ENCODE measurements around the gene IKZF4. TPM values are rescaled to one million over a fixed set of nuclear protein-coding genes. Genes with fewer than 3 reads are reported as not detected.
A peak's percentile ranks its signal among the peaks of the same experiment; 100 is the strongest.

The IKZF4 gene
- total RNA-seq, 2 donors from 2014 or later, result 2.6 to 3.9 TPM

DNA sequence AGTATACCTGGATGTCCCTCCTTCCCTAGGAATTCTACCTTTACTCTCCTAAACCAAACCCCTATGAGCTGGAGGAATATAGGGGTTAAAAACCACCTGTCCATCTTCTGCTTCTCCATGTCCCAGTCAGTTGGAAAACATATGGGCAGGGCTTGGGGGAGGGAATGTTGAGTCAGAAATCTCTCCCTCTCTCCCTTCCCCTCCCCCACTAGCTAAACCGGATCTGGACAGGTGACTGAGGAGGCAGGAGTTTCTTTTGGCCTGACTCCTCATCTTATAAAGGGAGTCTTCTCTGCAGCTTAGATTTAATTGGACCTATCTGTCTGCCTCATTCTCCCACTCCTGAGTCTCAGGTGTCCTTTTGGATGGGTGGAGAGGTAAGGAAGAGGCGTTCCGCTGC lies 65.3 kb downstream of the IKZF4 start:
- Histone ChIP-seq H3K4me1 (peaks cover 0 to 10% of the 10 kb centered on the region in 2 donors), H3K36me3 (no peaks in the 10 kb centered on the region), H3K9me3 (no peaks in the 10 kb centered on the region), H3K4me3 (no peak overlapping the region), H3K27ac (no peak overlapping the region), H3K27me3 (no peaks in the 10 kb centered on the region)
- DNase-seq (ENCODE audit: low spot score), result no peak
- TF ChIP-seq, protein P1, sequence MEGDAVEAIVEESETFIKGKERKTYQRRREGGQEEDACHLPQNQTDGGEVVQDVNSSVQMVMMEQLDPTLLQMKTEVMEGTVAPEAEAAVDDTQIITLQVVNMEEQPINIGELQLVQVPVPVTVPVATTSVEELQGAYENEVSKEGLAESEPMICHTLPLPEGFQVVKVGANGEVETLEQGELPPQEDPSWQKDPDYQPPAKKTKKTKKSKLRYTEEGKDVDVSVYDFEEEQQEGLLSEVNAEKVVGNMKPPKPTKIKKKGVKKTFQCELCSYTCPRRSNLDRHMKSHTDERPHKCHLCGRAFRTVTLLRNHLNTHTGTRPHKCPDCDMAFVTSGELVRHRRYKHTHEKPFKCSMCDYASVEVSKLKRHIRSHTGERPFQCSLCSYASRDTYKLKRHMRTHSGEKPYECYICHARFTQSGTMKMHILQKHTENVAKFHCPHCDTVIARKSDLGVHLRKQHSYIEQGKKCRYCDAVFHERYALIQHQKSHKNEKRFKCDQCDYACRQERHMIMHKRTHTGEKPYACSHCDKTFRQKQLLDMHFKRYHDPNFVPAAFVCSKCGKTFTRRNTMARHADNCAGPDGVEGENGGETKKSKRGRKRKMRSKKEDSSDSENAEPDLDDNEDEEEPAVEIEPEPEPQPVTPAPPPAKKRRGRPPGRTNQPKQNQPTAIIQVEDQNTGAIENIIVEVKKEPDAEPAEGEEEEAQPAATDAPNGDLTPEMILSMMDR (IDR thresholded peaks at IDR 0.05), result no peak

DNA sequence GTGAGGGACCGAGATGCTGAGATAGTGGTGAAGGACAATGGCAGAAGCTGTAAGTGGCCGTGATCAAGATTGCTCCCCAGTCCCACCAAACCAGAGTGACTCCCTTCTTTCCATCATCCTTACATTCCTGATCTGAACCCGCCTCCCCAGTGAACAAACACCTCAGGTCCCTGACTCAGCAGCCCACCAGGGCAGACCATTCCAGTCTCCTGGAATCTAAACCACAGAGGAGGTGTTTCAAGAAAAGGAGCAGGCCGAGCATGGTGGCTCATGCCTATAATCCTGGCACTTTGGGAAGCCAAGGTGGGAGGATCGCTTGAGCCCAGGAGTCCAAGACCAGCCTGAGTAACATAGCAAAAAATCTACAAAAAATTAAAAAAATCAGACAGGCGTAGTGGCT lies 65.8 kb downstream of the IKZF4 start:
- Histone ChIP-seq H3K9me3 (no peaks in the 10 kb centered on the region), H3K27ac (no peak overlapping the region), H3K4me3 (no peak overlapping the region), H3K4me1 (peaks cover 0 to 10% of the 10 kb centered on the region in 2 donors), H3K36me3 (no peaks in the 10 kb centered on the region), H3K27me3 (no peaks in the 10 kb centered on the region)
- TF ChIP-seq, protein P1 (IDR thresholded peaks at IDR 0.05), result no peak
- no peak for DNase-seq (ENCODE audit: low spot score)

DNA sequence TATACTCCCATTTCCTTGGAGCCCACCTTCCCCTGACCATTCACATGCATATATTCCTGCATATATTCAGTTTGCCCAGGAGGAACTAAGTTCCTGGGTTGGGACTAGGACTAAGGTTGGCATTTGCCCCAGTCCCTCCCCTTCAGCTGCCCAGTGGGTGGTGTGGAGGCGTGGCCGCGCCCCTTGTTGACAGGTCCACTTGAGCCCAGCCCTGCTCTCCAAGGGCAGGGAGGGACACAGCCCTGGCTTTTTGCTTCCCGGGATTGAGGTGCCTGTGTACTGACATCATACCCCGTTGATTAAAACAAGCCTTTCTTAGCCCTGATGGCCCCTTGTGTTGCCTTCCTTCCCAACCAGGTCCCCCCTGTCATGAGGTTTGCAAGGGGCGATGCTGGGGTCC lies 66.4 kb downstream of the IKZF4 start:
- no peaks in the 10 kb centered on the region for H3K27me3 ChIP-seq

More for the DNA sequence above, 66.4 kb downstream of the IKZF4 start:
- Histone ChIP-seq H3K4me3 (no peak overlapping the region), H3K9me3 (no peaks in the 10 kb centered on the region), H3K4me1 (peaks cover 0 to 10% of the 10 kb centered on the region in 2 donors), H3K27ac (peak overlapping the region in 1 of 2 donors; percentile 67), H3K36me3 (no peaks in the 10 kb centered on the region)
- peak; percentile 71 for DNase-seq (ENCODE audit: low spot score)
- TF ChIP-seq, protein P1 (IDR thresholded peaks at IDR 0.05), result no peak

Other genes with a start within 250 kb of the IKZF4 start
- 10 to 100 TPM; 61.4 to 70.8 TPM for gene SARNP, start 203.3 kb upstream of the IKZF4 start, total RNA-seq
- 10 to 100 TPM in 1 of 2 donors, 1 to 10 TPM in 1; 6.5 to 17.1 TPM for gene ORMDL2, start 203.0 kb upstream of the IKZF4 start, total RNA-seq
- gene DNAJC14, start 191.5 kb upstream of the IKZF4 start, total RNA-seq, result 10 to 100 TPM; 23.4 to 35.0 TPM
- gene MMP19, start 178.1 kb upstream of the IKZF4 start, total RNA-seq, result 1 to 10 TPM; 5.0 to 7.7 TPM
- 10 to 100 TPM; 17.6 to 20.6 TPM for gene PYM1, start 93.1 kb upstream of the IKZF4 start, total RNA-seq
- gene DGKA, start 89.9 kb upstream of the IKZF4 start, total RNA-seq, result 10 to 100 TPM in 1 of 2 donors, 1 to 10 TPM in 1; 7.3 to 22.8 TPM
- gene PMEL, start 55.0 kb upstream of the IKZF4 start, total RNA-seq, result 1 to 10 TPM in 1 of 2 donors, under 1 TPM in 1; 0.67 to 1.1 TPM
- 10 to 100 TPM in 1 of 2 donors, 1 to 10 TPM in 1; 5.4 to 13.8 TPM for gene CDK2, start 54.2 kb upstream of the IKZF4 start, total RNA-seq
- gene RAB5B, start 47.0 kb upstream of the IKZF4 start, total RNA-seq, result 100 to 1,000 TPM in 1 of 2 donors, 10 to 100 TPM in 1; 93.5 to 108 TPM
- 10 to 100 TPM; 23.9 to 37.7 TPM for gene SUOX, start 23.8 kb upstream of the IKZF4 start, total RNA-seq
- gene RPS26, start 20.9 kb downstream of the IKZF4 start, total RNA-seq, result 1,000 to 10,000 TPM in 1 of 2 donors, 100 to 1,000 TPM in 1; 134 to 1,492 TPM
- 1 to 10 TPM; 3.2 to 7.2 TPM for gene ERBB3, start 59.1 kb downstream of the IKZF4 start, total RNA-seq
- 100 to 1,000 TPM in 1 of 2 donors, 10 to 100 TPM in 1; 91.4 to 116 TPM for gene PA2G4, start 83.5 kb downstream of the IKZF4 start, total RNA-seq
- gene RPL41, start 95.6 kb downstream of the IKZF4 start, total RNA-seq, result 1,000 to 10,000 TPM in 1 of 2 donors, 100 to 1,000 TPM in 1; 606 to 2,188 TPM
- gene ZC3H10, start 97.2 kb downstream of the IKZF4 start, total RNA-seq, result 1 to 10 TPM; 2.1 to 2.9 TPM
- gene ESYT1, start 107.2 kb downstream of the IKZF4 start, total RNA-seq, result 10 to 100 TPM; 25.4 to 74.0 TPM
- 10 to 100 TPM; 36.1 to 55.1 TPM for gene MYL6B, start 131.5 kb downstream of the IKZF4 start, total RNA-seq
- gene MYL6, start 137.3 kb downstream of the IKZF4 start, total RNA-seq, result 1,000 to 10,000 TPM in 1 of 2 donors, 100 to 1,000 TPM in 1; 567 to 1,179 TPM
- 10 to 100 TPM; 45.0 to 70.2 TPM for gene SMARCC2, start 168.4 kb downstream of the IKZF4 start, total RNA-seq
- 10 to 100 TPM; 45.1 to 88.4 TPM for gene RNF41, start 200.9 kb downstream of the IKZF4 start, total RNA-seq
- 10 to 100 TPM; 19.7 to 23.6 TPM for gene NABP2, start 203.3 kb downstream of the IKZF4 start, total RNA-seq
- not detected for gene SLC39A5, start 209.0 kb downstream of the IKZF4 start, total RNA-seq
- 10 to 100 TPM; 12.4 to 22.1 TPM for gene ANKRD52, start 237.3 kb downstream of the IKZF4 start, total RNA-seq
- gene COQ10A, start 245.9 kb downstream of the IKZF4 start, total RNA-seq, result 100 to 1,000 TPM in 1 of 2 donors, 10 to 100 TPM in 1; 68.5 to 149 TPM